RWPE1 (cell line): ENCODE measurements around the gene RHOD.

Experiments used
- CTCF ChIA-PET: fragments of 350-600 bp; sonication (Branson Sonifier 250); formaldehyde crosslinking; extraction: SDS; loops from one replicate; lab custom pipeline; 2021; lab: Yijun Ruan, JAX
- POLR2A ChIA-PET: fragments of 400-600 bp; formaldehyde crosslinking; extraction: SDS; loops from one replicate; lab custom pipeline; 2020; ENCODE audit warnings: antibody characterized with exemption; ENCODE audit not compliant: low non-redundant PET; lab: Yijun Ruan, JAX
- DNase-seq: peaks from one replicate; pipeline ENCODE4 v3.0.0; 2012; ENCODE audit warnings: low spot score
- H3K27ac ChIP-seq: fragments of 450-650 bp; 2 replicates; pipeline ENCODE4 v1.5.1; 2017
- CTCF ChIP-seq: fragments of 450-650 bp; conservative IDR thresholded peaks from 2 replicates; pipeline ENCODE4 v1.5.1; 2017; ENCODE audit warnings: low read depth, mild to moderate bottlenecking

Gene RHOD

GRCh38 chr11:67060111-67060522 lies 3.5 kb downstream of the RHOD start:
- no peak for TF ChIP-seq CTCF
- DNase-seq: peak; percentile 78

GRCh38 chr11:67062526-67063373 lies 6.1 kb downstream of the RHOD start:
- peak overlapping the region; percentile 100 for H3K27ac ChIP-seq
- TF ChIP-seq CTCF: no peak
- ChIA-PET POLR2A (interaction anchor here (0.5 kb wide), 1 partner anchor 9 kb away, joined by 4 read pairs; no protein-coding TSS in a partner anchor), CTCF (interaction anchor here (0.5 kb wide), 1 partner anchor 9 kb away, joined by 3 read pairs; no protein-coding TSS in a partner anchor)
- DNase-seq: peak; percentile 85

More at GRCh38 chr11:67060111-67060522, 3.5 kb downstream of the RHOD start:
- CTCF ChIA-PET: interaction anchor here (0.7 kb wide), 1 partner anchor 113 kb away, joined by 3 read pairs; no protein-coding TSS in a partner anchor
- POLR2A ChIA-PET: no interaction called here
- H3K27ac ChIP-seq: peak overlapping the region; percentile 100

- no peak for DNase-seq
- no peak for TF ChIP-seq CTCF
- H3K27ac ChIP-seq: peak overlapping the region; percentile 100
- ChIA-PET POLR2A (interaction anchor here (0.6 kb wide), 1 partner anchor 288 kb away, joined by 3 read pairs; no protein-coding TSS in a partner anchor), CTCF (no interaction called here)
Observed at GRCh38 chr11:67066333-67066709, 9.7 kb downstream of the RHOD start.

- no peak for DNase-seq
- H3K27ac ChIP-seq: peak overlapping the region; percentile 100
- ChIA-PET POLR2A (interaction anchor here (0.8 kb wide), 1 partner anchor 9 kb away, joined by 4 read pairs; no protein-coding TSS in a partner anchor), CTCF (interaction anchor here (0.6 to 0.8 kb wide), 3 partner anchors 9 to 35 kb away, joined by 3 to 4 read pairs (median 4); no protein-coding TSS in a partner anchor)
- TF ChIP-seq CTCF: peak; percentile 28
Observed at GRCh38 chr11:67071420-67072284, 15.0 kb downstream of the RHOD start.

- no peak for TF ChIP-seq CTCF
- POLR2A ChIA-PET: no interaction called here
- CTCF ChIA-PET: interaction anchor here (0.6 to 0.7 kb wide), 2 partner anchors 9 to 95 kb away, joined by 3 read pairs; no protein-coding TSS in a partner anchor
Observed at GRCh38 chr11:67072295-67072694, 15.6 kb downstream of the RHOD start.

GRCh38 chr11:67073908-67074307 lies 17.3 kb downstream of the RHOD start:
- ChIA-PET CTCF (interaction anchor here (0.5 to 0.7 kb wide), 2 partner anchors 20 to 433 kb away, joined by 3 to 4 read pairs; no protein-coding TSS in a partner anchor), POLR2A (no interaction called here)
- TF ChIP-seq CTCF: no peak
- H3K27ac ChIP-seq: peak overlapping the region; percentile 100
- DNase-seq: no peak

More at GRCh38 chr11:67072295-67072694, 15.6 kb downstream of the RHOD start:
- peak overlapping the region; percentile 100 for H3K27ac ChIP-seq
- no peak for DNase-seq
